ENCODE measurements around the gene LIN7A.

DNA sequence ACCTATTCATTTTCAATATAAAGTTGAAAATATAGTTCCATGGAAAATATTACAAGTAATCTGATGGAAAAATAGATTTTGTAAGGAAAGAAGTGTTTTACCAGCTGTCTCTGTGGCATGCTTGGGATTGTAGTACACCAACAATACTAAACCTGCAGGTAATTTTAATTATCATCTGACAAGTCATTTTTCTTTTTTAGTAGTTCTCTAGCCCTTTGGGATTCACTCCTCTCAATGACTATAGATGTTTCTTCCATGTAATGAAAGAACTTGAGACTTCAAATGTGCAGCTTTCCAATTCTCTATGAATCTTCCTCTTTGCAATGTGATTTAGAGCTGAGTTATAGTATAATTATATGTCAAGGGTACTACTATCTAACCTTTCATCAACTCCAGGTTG lies 14.7 kb upstream of the LIN7A start:
- TF ChIP-seq, protein P1, sequence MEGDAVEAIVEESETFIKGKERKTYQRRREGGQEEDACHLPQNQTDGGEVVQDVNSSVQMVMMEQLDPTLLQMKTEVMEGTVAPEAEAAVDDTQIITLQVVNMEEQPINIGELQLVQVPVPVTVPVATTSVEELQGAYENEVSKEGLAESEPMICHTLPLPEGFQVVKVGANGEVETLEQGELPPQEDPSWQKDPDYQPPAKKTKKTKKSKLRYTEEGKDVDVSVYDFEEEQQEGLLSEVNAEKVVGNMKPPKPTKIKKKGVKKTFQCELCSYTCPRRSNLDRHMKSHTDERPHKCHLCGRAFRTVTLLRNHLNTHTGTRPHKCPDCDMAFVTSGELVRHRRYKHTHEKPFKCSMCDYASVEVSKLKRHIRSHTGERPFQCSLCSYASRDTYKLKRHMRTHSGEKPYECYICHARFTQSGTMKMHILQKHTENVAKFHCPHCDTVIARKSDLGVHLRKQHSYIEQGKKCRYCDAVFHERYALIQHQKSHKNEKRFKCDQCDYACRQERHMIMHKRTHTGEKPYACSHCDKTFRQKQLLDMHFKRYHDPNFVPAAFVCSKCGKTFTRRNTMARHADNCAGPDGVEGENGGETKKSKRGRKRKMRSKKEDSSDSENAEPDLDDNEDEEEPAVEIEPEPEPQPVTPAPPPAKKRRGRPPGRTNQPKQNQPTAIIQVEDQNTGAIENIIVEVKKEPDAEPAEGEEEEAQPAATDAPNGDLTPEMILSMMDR (IDR thresholded peaks at IDR 0.05; ENCODE audit: low read depth, low read length, missing input control), result no peak
- TF ChIP-seq, protein P2, sequence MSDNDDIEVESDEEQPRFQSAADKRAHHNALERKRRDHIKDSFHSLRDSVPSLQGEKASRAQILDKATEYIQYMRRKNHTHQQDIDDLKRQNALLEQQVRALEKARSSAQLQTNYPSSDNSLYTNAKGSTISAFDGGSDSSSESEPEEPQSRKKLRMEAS (IDR thresholded peaks at IDR 0.05), result no peak
- TF ChIP-seq, protein P3, sequence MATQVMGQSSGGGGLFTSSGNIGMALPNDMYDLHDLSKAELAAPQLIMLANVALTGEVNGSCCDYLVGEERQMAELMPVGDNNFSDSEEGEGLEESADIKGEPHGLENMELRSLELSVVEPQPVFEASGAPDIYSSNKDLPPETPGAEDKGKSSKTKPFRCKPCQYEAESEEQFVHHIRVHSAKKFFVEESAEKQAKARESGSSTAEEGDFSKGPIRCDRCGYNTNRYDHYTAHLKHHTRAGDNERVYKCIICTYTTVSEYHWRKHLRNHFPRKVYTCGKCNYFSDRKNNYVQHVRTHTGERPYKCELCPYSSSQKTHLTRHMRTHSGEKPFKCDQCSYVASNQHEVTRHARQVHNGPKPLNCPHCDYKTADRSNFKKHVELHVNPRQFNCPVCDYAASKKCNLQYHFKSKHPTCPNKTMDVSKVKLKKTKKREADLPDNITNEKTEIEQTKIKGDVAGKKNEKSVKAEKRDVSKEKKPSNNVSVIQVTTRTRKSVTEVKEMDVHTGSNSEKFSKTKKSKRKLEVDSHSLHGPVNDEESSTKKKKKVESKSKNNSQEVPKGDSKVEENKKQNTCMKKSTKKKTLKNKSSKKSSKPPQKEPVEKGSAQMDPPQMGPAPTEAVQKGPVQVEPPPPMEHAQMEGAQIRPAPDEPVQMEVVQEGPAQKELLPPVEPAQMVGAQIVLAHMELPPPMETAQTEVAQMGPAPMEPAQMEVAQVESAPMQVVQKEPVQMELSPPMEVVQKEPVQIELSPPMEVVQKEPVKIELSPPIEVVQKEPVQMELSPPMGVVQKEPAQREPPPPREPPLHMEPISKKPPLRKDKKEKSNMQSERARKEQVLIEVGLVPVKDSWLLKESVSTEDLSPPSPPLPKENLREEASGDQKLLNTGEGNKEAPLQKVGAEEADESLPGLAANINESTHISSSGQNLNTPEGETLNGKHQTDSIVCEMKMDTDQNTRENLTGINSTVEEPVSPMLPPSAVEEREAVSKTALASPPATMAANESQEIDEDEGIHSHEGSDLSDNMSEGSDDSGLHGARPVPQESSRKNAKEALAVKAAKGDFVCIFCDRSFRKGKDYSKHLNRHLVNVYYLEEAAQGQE (IDR thresholded peaks at IDR 0.05), result no peak
- TF ChIP-seq, protein P4, sequence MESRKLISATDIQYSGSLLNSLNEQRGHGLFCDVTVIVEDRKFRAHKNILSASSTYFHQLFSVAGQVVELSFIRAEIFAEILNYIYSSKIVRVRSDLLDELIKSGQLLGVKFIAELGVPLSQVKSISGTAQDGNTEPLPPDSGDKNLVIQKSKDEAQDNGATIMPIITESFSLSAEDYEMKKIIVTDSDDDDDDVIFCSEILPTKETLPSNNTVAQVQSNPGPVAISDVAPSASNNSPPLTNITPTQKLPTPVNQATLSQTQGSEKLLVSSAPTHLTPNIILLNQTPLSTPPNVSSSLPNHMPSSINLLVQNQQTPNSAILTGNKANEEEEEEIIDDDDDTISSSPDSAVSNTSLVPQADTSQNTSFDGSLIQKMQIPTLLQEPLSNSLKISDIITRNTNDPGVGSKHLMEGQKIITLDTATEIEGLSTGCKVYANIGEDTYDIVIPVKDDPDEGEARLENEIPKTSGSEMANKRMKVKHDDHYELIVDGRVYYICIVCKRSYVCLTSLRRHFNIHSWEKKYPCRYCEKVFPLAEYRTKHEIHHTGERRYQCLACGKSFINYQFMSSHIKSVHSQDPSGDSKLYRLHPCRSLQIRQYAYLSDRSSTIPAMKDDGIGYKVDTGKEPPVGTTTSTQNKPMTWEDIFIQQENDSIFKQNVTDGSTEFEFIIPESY (IDR thresholded peaks at IDR 0.05), result no peak
- no peak for TF ChIP-seq JUND (IDR thresholded peaks at IDR 0.05)
